GM18499 (cell line): ENCODE measurements around the gene ZNF831.

Source experiments
- ATAC-seq: cut with Tn5 transposase; IDR thresholded peaks from one replicate; pipeline ENCODE4 v1.9.1; 2021; ENCODE audit warnings: moderate number of reproducible peaks; ENCODE audit not compliant: insufficient read depth, unreplicated experiment

ZNF831 gene

DNA sequence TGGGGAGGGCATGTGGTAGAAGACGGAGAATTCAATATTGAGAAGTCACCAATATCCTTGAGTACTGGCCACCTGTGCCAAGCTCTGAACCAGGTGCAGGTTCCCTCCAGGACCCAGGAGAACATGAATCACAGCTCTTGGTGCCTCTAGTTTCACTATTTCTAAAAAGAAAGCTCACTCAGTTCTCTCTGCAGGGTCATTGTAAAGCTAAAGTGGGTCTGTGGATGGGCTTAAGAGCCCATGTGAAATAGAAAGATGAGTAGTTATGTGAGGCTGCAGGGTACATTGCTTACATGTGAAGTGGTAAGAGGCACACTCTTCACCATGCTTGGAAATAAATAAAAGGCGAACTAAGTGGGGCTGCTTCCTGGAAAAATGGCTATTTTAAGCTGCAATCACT lies 43.6 kb downstream of the ZNF831 start:
- ATAC-seq: no peak

DNA sequence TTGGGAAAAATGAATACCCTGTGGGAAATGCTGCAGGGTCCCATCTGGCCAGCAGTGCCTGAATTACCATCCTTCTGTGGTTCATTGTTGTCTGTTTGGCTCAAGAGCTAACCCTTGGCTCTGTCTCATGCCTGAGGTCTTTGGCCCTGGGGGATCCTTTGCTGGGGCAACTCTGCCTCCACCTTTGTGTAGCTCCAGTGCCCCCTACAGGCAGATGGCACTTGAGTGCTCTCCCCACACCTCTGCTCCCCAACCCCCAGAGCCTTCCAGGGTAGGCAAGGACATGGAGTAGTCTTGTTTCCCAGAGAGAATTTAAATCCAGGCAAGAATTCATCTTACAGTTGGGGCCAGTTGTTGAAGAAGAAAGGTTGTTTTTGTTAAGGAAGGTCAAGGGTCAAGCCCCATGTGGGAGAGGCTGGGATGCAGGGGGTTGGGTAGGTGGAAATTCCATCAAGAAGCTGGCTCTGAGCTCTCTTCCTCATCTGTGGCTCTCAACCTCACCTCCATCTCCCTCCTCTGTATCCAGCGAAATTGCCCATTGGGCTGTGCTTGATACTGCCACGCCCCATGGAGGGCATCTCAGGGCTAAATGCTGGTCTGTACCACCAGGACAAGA lies 44.2 kb downstream of the ZNF831 start:
- no peak for ATAC-seq

DNA sequence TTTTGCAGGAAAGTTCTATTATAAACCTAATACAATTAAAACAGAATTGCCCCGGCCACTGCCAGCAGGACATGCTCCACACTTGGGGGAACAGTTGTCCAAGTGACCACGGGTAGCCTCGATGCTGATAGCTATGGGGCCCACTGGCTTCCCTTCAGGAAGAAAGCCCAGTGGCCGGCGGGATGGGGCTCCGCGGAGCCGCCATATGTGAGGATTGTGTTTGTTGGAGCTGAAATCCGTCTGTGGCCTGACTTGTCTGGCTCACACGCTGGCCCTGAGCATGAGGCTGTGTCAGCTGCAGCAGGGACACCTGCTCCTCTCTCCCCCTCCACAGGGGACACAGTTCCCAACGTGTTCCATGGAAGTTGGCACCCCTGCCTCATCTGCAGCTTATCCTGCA lies 46.6 kb downstream of the ZNF831 start:
- no peak for ATAC-seq

DNA sequence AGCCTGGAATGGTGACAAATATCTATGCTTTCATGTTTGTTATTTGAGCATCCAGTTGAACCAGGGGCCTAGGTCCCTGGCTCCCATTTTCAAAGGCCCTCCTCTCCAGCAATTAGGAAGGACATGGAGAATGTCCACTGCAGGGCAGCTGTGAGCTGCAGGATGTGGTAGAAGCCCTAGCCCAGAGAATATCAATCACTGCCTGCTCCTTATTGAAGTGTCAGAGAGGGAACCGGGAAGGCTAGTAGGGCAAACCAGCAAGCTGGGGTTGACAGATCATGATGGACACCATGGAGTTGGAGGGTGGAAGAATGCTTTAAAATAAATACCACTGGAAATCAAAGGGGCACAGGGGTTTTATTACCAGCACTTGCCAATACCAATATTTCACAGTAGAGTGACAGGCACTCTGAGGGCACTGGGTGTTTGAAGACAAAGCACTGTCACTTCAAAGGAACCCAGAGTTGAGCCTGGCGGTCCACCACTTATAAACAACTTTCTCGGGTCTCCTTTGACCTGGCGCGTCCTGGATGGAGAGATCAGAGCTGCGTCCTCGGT lies 47.7 kb downstream of the ZNF831 start:
- ATAC-seq: no peak

DNA sequence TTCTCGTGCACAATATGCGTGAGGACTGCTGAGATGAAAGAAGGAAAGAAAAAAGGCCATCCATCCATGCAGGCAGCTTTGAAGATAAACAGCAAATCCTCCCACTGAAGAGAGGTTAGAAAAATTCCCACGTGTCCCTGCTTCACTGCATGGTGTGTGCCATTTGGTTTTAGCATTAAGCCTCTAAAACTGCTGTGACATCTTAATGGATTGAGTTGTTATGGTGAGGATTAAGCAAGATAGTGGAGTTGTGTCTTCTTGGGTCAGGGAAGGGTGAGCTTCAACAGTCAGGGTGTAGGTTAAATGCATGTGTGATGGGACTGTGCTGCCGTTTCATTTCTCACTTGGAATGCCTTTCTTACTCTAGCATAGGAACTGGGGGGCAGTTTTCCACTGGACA lies 50.5 kb downstream of the ZNF831 start:
- no peak for ATAC-seq

DNA sequence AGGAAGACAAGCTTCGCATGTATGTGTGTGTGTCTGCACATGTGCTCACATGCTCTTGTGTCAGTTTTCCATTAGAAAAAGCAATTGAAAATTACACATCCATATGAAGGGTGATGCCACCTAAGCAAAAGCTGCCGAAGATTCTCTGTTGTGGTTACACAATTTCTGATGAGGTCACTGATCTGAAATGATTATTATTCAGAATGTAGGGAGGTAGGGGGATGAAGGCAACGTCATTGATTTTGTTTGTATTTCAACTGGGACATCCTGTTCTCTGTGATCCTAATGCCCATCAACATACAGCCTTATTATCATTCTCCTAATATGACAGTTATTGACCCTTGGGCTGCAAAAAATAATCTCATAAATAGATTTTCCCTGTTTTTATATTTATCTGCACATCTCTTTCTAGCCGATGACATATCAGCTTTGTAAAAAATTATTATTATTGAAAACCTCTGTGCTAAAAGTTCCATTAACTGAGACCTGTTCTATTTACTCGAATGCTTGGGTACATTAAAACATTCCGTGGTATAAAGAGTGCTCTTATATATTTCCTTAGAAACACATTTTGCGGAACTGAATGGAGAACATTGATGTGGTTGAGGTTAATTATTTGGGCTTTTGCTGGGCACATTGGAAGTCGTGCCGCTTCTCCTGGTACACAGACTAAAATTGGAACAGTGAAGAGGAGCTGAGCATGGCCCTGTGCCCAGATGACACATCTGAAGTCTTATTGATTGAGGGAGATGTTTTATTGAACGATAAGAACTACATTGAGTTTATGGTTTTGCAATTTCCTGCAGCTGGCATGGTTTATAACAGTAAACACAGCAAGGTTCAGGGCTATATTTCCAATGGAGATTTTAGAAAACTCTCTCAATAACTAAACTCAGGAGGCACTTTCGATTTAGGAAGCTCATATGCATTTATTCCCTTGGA lies 51.3 kb downstream of the ZNF831 start:
- ATAC-seq: no peak

DNA sequence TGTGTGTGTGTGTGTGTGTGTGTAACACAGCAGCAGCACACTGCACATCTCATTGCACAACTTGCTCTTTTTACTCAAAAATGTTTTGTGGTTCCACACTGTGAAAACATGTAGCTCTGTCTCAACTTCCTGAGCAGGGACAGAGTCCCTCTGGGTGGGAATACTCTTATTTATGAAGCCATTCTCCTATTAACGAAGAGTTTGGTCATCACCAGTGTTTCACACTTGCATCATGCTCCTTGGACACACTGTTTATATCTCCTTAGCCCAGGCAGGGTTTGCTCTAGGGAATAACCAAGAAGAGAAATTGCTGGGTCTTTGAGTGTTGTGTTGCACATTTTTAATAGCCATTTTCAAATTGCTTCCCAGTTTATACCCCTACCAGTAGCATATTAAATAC lies 53.6 kb downstream of the ZNF831 start:
- ATAC-seq: no peak

DNA sequence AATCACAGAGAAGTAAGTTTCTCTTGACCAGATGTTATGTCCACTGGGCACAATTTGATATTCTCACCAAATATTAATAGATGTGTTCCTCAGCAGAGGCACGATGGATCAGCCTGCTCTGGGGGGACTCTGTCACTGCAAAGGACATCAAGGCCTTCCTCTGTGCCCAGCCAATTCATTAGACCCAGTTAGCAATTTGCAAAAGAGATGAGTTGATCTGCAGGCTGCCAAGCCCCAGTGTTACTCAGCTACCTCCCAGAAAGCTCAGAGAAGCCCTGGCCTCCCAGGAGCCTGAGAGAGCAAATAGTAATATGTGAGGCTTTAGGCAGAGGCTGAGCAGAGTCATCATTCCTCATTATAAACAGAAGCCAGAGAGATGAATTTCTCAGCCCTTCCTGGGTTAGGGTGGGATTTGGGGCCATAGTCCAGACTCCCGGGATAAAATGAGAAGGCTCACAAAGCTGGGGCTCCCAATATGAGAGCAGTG lies 54.2 kb downstream of the ZNF831 start:
- no peak for ATAC-seq

DNA sequence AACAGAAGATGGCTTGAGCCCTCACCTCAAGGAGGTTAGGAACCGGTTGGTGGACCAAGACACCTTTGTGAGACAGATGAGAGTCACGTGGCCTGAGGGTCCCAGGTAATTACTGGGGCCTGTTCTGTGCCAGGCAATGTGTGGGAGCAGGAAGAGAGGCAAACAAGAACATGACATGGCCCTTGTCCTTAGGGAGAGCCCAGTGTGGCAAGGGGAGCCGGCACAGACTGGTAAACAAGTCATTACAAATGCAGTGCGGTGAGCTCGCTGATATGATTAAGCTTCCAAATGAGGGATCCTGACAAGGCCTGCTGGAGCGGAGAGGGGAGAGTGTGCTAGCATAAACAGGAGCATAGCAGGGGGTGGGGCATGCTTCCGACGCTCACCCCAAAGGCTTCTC lies 55.6 kb downstream of the ZNF831 start:
- no peak for ATAC-seq

DNA sequence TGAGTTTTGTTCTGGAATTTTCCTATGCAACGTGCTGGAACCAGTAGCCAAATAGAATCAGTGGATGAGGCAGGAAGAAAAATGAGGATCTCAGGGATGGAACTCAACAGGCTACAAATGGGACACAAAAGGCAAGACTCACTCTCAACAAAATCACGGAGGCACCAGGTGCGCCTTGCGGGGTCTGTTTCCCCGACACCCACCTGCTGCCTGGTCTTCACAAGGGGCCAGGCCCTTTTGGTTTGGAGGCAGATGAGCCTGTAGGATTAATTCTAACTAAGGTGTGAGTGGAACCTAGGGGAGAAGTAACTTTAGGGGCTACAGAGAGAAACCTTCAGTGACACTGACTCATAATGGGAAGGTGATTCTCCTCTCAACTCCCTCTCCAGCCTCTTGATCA lies 56.5 kb downstream of the ZNF831 start:
- no peak for ATAC-seq

DNA sequence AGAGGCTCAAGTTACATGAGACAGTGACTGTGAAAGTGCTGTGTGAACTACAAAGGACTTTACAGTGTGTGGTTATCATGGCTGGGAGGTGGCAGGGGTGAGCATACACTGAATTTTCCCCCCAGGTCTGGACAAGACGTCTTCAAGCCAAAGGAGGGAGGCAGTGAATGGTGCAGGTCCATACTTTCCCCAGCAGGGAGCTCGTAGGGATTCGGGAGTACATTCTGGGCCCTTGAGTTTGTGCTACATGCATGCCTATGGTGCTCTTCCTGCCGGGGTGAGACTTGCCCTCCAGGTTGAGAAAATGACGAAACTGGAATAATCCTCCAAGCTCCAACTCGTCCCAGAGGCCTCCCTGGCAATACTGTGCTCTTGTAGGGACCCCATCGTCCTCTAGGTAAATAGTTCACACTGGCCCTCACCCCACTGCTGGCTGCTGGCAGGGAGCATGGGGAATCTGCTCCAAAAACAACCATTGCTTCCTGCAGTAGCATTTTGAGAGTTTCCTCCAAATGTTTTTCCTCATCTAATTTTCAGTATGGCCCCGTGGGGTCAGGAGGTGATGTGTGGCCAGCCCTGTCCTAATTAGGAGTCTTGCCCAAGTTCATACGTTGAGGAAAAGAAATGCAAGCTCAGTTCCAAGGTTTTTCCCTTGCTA lies 57.6 kb downstream of the ZNF831 start:
- ATAC-seq: no peak

DNA sequence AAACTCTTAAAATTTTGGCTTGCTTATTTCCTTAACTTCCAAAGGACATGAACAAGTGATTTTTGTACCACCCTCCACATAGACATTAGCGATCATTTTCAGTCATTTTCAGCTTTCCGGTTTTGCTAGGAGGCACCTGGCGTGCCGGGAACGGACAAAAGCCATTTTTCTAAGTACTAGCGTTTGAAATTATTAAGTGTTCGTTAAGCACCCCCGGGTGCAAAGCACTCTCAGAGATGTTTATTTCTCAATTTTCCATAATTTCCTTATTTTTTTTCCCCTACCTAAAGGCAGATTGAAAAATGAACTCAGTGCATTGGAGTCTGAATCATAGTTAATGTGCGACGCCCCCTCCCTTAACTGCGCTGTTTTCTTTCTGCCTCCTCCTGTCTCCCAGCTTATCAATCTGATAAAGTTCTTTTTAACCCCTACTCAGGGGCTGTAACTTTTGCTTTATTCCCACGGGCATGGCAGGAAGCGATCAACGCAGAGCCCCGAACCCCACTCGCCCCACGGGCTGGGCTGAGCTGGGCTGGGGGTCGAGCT lies 58.2 kb downstream of the ZNF831 start:
- no peak for ATAC-seq

DNA sequence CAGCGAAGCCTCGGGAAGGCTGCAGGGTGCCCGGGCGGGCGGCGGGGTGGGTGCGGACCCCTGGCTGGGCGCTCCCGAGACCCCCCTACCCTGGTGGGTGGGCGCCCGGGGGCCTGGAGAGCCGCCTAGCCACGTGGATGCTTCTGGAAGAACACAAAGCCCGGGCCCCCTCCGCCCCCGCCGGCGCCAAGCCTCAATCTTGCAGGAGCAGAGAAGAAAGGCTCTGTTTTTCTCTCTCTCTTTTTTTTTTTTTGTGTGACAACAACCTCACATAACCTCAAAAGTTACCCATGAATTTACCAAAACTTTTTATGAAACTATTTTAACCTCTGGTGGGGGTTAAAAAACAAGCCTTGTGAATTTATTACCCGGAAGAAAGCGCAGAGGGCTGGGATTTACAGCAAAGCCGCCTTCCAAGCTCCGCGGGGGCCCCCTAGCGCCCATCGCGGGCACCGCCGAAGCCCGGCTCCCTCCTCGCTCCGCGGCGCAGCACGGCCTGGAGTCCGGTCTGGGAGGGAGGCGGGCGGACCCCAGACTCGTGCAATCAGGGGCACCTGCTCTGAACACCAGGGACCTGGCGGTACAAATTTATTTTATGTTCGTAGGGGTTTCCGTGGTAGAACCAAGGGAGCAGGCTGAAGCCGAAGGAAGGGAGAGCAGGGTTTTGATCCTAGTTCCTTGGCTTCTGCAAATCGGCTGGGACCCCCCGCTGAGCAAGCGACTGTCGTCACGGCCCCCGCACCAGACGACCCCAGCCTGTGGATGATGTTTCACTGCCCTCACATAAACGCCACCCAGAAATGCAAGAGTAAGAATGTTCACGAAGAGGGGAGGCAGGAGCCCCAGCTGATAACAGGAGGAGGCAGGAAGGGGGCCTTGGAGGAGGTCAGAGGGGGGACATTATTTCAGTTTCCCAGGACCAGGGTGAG lies 58.9 kb downstream of the ZNF831 start:
- no peak for ATAC-seq

DNA sequence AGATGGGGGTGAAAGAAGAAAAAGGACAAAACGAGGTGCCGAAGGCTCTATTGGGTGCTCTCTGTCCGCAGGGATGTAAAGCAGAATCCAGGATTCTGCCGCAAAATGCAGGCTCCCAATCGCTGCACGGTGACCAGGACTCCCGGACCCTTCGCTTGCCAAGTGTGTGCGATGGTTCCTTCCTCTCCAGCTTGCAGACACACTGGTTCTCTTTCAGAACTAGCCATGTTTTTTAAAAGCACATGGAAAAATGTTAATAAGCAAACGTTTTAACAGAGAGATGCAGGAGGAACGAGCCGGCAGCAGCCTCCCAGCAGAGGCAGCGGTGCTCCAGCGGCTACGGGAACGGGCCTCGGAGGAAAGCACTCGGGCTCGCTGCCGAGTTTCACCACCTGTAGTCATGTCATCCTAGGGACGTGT lies 59.6 kb downstream of the ZNF831 start:
- ATAC-seq: no peak

DNA sequence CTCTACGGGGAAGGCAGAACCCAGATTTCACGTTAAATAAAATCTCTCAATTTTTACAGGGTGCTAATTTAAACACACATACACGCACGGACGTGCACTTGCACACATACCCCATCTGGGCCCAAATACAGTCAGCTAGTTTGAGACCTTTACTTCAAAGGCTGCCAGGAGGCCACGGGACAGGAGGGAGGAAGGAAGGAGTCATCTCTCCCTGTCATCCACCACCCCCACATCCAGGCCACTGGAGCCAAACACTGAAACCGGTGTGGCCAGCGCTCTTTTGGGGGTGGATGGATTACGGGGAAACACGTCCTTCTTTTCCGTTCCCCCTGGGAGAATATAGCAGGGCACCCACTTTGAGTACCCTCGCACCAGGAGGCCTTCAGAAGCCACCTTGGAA lies 60.1 kb downstream of the ZNF831 start:
- ATAC-seq: no peak

DNA sequence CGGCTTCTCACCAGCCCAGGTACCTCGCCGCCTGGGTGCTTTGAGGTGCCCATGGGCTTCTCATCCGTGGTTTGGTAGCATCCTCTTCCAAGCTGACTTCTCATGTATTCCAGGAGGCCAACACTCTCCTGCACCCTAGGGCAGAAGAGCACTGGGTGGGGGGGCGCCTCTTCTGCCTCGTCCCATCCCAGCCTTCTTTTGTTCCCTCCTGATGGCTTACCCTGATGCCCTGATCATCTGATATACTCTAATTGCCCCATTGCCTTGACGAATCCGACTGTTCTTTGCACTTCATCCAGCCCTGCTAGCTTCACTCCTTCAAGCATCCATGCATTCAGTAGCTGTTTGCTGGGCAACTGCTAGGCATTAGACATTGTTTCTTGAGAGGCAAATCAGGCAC lies 60.6 kb downstream of the ZNF831 start:
- ATAC-seq: no peak

DNA sequence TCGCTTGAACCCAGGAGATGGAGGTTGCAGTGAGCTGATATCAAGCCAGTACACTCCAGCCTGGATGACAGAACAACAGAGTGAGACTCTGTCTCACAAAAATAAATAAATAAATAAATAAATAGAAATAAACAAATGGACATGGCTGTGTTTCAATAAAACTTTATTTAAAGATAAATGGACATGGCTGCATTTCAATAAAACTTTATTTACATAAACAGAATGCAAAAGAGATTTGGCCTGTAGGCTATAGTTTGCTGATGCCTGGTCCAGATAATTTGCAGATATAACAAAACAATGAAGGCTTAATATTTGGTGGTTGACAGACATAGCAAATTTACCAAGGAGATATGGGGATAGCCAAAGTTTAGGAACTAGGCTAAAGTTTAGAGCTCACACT lies 66.8 kb downstream of the ZNF831 start:
- ATAC-seq: no peak

DNA sequence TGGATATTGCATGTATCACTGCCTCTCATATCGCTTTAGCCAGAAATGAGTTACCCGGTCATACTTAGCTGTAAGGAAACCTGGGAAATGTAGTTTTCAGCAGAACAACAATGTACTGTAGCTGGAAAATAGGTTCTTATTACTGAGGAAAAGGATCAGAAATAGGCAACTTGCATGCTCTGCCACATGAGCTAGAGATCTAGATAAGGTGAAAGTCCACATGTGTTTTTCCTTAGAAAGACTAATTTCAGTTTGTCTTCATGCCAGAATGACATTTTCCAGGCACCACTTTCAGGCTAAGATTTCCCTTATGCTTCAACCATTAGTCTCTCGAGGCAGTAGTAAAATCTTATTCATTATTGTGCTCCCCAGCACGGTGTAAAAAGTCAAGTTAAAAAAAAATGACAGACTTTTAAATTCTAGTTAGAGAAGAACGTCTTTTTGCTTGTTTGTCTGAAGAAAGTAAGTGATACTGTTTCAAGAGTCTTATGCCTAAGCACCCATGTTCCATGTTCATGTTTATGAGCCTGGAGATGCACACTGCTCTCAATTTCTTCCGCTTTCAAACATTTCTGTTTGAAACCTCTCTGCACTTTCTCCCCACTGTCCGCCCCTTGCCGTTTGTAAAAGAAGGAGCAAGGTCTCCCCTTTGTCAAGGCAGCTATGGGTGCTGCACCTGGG lies 67.6 kb downstream of the ZNF831 start:
- ATAC-seq: no peak

DNA sequence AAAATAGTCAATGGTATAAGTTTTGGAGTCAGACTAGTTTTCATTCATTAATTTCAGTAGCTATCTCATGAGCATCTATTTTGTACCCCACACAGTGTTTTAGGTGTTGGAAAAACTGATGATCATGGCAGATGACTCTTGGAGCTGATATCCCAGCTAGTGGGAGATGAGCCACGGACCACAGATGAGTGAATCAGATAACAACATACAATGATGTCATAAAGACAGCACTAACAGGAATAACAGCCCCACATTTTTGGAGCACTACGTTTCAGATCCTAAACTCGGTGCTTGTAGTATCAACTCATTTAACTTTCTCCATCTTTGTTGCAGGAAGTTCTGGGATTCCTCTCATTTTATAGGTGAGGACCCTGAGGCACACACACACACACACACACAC lies 69.0 kb downstream of the ZNF831 start:
- no peak for ATAC-seq
